Sigmoid colon (tissue), 4 donors: Measurements from ENCODE around the gene SLC6A19.

ENCODE experiments used
- POLR2A ChIP-seq, 2 donors: fragments of 450-650 bp; IDR thresholded peaks; one replicate each; pipeline ENCODE4 v1.6.1; 2016; ENCODE audit warnings: antibody characterized with exemption in 2 of 2, mild to moderate bottlenecking in 2 of 2, moderate library complexity in 2 of 2
- POLR2AphosphoS5 ChIP-seq, 4 donors: sonication (generic); formaldehyde crosslinking; IDR thresholded peaks; one replicate each; pipeline ENCODE4 v1.6.1; 2017; ENCODE audit warnings: antibody characterized with exemption in 4 of 4
- TF ChIP-seq, protein P1 (sequence below), 4 experiments: fragments of 450-650 bp in 3 of 4; fragments of 200-600 bp in 1 of 4; IDR thresholded peaks; one replicate each; pipeline ENCODE4 v1.5.1; 2016 to 2019; ENCODE audit warnings: antibody characterized with exemption in 4 of 4, mild to moderate bottlenecking in 3 of 4, moderate library complexity in 2 of 4

DNA sequence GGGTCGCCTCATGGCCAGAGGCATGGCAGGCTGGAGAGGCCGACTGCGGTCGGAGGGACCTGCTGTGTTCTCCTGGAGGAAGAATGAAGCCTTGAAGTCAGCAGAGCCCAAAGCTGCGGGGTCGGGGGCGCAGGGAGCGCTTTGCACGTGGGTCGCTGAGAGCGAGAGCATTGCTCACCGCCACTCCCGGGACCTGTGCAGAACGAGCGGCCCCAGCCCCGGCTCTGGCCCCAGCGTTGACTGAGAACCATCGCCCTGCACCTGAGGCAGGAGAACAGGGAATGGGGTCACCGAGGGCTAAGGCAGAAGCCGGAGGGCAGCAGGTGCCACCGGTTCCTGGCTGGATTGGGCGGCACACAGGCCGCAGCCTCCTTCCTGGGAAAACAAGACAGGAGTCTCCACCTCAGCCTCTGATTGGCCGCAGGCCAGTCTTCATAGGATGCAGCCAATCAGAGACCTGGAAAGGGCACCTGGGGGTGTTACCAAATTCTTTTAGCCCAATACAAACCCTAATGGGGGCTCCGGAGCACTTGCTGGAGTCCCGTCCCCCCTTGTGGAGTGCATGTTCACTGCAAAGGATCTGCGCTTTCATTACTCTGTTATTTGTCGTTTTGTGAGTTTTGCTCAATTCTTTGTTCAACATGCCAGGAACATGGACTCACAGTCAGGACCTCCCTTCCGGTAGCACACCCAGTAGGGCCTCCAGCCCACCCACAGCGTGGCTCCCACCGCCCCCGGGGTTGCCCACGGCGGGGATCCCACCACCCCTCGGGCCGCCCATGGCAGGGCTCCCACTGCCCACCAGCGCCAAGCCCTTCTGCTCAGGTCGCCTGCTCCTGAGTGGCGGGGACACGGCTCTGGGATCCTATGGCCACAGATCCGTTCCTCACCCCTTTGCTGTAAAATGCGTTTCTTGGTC lies 24.7 kb upstream of the SLC6A19 start:
- TF ChIP-seq POLR2A (IDR thresholded peaks at IDR 0.05) = no peak
- no peak for TF ChIP-seq POLR2AphosphoS5 (IDR thresholded peaks at IDR 0.05)
- TF ChIP-seq, protein P1, sequence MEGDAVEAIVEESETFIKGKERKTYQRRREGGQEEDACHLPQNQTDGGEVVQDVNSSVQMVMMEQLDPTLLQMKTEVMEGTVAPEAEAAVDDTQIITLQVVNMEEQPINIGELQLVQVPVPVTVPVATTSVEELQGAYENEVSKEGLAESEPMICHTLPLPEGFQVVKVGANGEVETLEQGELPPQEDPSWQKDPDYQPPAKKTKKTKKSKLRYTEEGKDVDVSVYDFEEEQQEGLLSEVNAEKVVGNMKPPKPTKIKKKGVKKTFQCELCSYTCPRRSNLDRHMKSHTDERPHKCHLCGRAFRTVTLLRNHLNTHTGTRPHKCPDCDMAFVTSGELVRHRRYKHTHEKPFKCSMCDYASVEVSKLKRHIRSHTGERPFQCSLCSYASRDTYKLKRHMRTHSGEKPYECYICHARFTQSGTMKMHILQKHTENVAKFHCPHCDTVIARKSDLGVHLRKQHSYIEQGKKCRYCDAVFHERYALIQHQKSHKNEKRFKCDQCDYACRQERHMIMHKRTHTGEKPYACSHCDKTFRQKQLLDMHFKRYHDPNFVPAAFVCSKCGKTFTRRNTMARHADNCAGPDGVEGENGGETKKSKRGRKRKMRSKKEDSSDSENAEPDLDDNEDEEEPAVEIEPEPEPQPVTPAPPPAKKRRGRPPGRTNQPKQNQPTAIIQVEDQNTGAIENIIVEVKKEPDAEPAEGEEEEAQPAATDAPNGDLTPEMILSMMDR (IDR thresholded peaks at IDR 0.05) = no peak
